ENCODE results near the gene WIPF1.

- TF ChIP-seq, protein P1, sequence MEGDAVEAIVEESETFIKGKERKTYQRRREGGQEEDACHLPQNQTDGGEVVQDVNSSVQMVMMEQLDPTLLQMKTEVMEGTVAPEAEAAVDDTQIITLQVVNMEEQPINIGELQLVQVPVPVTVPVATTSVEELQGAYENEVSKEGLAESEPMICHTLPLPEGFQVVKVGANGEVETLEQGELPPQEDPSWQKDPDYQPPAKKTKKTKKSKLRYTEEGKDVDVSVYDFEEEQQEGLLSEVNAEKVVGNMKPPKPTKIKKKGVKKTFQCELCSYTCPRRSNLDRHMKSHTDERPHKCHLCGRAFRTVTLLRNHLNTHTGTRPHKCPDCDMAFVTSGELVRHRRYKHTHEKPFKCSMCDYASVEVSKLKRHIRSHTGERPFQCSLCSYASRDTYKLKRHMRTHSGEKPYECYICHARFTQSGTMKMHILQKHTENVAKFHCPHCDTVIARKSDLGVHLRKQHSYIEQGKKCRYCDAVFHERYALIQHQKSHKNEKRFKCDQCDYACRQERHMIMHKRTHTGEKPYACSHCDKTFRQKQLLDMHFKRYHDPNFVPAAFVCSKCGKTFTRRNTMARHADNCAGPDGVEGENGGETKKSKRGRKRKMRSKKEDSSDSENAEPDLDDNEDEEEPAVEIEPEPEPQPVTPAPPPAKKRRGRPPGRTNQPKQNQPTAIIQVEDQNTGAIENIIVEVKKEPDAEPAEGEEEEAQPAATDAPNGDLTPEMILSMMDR (IDR thresholded peaks at IDR 0.05), result no peak
- TF ChIP-seq, protein P2, sequence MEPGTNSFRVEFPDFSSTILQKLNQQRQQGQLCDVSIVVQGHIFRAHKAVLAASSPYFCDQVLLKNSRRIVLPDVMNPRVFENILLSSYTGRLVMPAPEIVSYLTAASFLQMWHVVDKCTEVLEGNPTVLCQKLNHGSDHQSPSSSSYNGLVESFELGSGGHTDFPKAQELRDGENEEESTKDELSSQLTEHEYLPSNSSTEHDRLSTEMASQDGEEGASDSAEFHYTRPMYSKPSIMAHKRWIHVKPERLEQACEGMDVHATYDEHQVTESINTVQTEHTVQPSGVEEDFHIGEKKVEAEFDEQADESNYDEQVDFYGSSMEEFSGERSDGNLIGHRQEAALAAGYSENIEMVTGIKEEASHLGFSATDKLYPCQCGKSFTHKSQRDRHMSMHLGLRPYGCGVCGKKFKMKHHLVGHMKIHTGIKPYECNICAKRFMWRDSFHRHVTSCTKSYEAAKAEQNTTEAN (CRISPR knock-in tag; IDR thresholded peaks at IDR 0.05), result no peak
- TF ChIP-seq ATF1 (CRISPR knock-in tag; IDR thresholded peaks at IDR 0.05) (no peak), RELA (CRISPR knock-in tag; IDR thresholded peaks at IDR 0.05; ENCODE audit: borderline replicate concordance) (no peak), ZBTB21 (CRISPR knock-in tag; IDR thresholded peaks at IDR 0.05; ENCODE audit: borderline replicate concordance) (no peak), NR3C1 (CRISPR knock-in tag; conservative IDR thresholded peaks at IDR 0.05; ENCODE audit: low read depth) (no peak), PRDM15 (CRISPR knock-in tag; IDR thresholded peaks at IDR 0.05) (no peak), ZNF416 (CRISPR knock-in tag; IDR thresholded peaks at IDR 0.05) (no peak), ZNF232 (CRISPR knock-in tag; IDR thresholded peaks at IDR 0.05) (no peak), FOXP1 (CRISPR knock-in tag; IDR thresholded peaks at IDR 0.05; ENCODE audit: borderline replicate concordance) (no peak)
- TF ChIP-seq, protein P3, sequence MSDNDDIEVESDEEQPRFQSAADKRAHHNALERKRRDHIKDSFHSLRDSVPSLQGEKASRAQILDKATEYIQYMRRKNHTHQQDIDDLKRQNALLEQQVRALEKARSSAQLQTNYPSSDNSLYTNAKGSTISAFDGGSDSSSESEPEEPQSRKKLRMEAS (CRISPR knock-in tag; IDR thresholded peaks at IDR 0.05), result no peak
These were observed 12.8 kb upstream of the WIPF1 start for GRCh38 chr2:174610243-174610995.

Measured in WTC11 (cell line).